ENCODE data around the gene BRSK2.

GRCh38 chr11:1460396-1460985, 70.8 kb downstream of the BRSK2 start:
- TF ChIP-seq CTCF (IDR thresholded peaks at IDR 0.05) (no peak), POLR2AphosphoS5 (IDR thresholded peaks at IDR 0.05; ENCODE audit: low read depth, low read length) (no peak)
